Measurements from ENCODE around the gene ENDOG. TPM values are rescaled to one million over a fixed set of nuclear protein-coding genes. Genes with fewer than 3 reads are reported as not detected.
"Not testable (repeated sequence)": the region's sequence is repeated elsewhere in the genome, so short reads cannot be mapped to it uniquely, and the experiment has no call there.

ENDOG gene
- total RNA-seq, 1 donor from 2014 or later: 30.7 TPM

DNA sequence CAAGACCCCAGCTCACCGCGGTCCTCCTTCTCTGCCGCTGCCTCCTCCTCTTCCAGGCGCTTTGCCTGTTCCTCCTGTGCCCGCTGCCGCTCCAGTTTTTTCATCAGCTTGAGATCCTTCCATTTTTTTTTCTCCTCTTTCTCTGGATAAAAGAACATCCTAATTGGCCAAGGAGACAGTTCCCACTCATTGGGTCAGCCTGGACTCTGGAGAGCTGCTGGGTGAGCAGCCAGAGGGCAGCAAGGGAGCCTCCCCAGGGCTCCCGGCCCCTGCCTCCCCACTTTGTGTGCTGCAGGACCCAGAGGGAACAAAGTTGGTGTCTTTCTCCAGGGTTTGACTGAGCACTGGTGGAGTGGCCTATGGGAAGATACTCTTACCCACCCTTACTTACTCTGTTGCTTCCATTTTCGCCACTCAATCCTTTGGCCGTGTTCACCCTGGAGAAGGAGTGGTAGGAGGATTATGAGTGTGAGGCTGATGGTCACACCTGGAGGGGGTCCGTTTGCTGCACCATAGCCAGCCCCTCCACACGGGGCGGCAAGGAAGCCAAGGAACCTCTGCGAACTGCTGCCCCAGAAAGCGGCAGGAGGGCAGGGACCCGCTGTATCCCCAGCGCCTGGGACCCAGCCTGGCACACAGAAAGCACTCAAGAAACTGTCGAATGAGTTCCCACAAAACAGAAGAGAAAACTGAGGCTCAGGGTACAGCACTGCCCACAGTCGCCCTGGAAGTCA, 10.6 kb downstream of the ENDOG start:
- DNase-seq: no peak

- peak; percentile 97 for DNase-seq
Measured at GRCh38 chr9:128829477-128830251, 11.4 kb downstream of the ENDOG start, which contains the start of gene SPOUT1. TSS of gene SPOUT1 (minus strand) at chr9:128829794. CDS start at chr9:128829780, 14 bp downstream.

DNA sequence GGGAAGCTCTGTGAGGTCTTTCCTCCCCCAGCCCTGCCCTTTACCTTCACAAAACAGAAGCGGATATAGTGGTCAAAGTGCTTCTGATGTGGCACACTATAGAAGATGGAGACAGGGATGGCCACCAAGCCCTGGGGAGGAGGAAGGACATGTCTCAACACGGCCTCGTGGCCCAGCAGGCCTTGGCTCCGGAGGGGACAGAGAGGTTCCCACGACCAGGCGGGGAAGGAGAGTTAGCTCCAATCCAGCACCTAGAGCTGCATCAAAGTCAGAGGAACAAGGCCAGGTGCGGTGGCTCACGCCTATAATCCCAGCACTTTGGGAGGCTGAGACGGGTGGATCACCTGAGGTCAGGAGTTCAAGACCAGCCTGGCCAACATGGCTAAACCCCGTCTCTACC, 15.4 kb downstream of the ENDOG start:
- DNase-seq: no peak

DNA sequence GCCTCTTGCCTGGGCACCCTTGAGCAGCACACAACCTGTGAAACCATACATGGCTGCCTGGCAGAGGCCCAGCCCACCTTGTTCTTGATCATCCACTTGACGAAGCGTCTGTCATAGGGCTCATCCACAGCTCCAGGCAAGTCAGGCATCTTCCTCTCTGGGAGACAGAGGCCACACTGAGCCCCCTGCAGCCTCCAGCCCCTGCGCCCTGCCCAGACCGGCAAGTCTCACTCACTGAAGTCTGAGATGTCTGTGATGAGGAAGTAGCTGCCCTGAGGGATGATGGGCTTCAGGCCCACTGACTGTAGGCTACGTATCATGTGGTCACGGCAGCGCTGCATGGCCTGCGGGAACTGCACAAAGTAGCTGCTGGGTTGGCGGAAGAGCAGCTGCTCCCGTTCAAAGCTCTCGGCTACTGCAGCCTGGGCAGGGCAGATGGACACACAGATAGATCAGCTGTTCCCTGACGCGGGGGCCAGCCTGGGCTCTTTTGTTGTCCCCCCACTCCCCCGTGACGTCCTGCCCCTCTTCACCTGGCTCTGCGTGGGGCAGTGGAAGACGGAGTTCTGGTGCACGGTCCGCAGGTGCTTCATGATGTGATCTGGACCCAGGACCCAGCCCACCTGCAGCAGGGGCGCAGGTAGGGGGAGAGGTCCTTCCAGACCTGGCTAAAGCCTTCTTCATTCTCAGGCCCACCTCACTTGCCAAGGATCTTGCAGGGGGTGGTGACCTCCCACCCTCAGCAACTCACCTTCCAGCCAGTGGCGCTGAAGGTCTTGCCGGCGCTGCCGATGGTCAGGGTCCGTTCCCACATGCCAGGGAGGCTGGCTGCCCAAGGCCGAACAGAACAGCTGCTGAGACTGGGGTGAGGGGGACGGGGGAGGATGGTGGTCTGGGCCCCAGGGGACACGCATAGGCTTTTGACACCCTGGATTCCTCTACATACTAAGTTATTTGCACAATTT, 17.2 kb downstream of the ENDOG start:
- no peak for DNase-seq

DNA sequence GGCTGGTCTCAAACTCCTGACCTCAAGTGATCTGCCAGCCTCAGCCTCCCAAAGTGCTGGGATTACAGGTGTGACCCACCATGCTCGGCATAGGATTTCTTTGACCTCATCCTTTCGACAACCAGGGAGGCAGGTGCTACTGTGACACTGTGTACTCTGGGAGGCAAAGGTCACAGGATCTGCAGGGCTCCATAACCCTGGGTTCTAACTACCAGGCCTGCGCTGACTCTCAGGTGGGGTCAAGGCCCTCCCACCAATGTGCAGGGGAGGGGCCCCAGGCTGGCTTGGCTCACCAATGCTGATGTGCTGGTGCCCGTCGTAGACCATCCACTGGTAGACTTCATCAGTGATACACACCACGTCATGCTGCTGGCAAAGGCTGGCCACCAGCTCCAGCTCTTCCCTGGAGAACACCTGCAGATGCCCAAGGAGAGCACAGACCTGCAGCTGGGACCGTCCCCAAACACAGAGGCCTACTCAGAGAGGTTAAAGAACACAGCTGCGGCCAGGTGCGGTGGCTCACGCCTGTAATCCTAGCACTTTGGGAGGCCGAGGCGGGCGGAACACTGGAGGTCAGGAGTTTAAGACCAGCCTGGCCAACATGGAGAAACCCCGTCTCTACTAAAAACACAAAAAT, 18.3 kb downstream of the ENDOG start:
- no peak for DNase-seq

DNA sequence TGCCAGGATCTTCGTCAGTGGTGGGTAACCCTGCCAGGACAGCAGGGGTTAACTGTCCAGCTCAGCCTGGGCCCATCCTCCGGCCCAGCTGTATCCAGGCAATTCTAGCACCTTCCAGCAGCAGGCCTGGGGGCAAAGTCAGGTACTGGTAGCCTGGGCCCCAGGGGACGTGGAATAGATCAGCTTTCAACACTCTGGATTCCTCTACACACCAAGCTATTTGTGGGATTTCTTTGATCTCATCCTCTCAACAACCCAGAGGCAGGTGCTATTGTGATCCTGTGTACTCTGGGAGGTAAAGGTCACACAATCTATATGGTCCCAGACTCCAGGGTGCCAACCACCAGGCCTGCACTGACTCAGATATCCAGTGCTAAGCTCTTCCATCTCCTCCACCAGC, 20.0 kb downstream of the ENDOG start:
- no peak for DNase-seq

DNA sequence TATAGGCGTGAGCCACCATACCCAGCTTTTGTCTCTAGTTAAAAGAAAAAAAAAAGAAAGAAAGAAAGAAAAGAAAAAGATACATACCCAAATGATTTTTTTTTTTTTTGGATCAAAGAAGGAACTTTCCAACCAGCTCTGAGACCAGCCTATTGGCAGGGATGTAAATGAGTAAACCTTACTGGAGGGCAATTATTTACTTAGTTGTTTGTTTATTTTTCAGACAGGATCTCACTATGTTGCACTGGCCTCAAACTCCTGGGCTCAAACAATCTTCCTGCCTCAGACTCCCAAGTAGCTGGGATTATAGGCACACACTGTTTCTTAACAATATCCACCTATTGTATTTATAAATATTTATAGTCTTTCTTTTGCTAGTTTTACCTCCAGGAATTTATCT, 22.2 kb downstream of the ENDOG start:
- DNase-seq: no peak

GRCh38 chr9:128841694-128842492, 23.6 kb downstream of the ENDOG start:
- DNase-seq: no peak

GRCh38 chr9:128843171-128843570, 24.9 kb downstream of the ENDOG start:
- not testable (repeated sequence) for DNase-seq

GRCh38 chr9:128845186-128845931, 27.1 kb downstream of the ENDOG start:
- peak; percentile 74 for DNase-seq

DNA sequence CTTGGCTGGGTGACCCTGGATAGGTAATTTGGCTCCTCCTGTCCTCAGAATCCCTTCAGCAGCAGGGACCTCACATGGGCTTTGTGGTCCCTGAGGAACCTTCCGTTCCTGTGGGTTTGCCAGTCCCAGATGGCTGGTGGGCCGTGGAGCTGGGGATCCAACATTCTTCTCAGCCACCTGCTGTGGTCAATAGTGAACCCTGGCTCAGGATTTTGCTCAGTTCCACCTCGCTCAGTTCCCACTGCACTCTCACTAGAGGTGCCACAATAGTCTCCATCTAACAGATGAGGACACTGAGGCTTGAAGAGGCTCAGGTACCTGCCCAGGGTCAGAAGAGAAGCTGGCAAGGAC, 28.4 kb downstream of the ENDOG start:
- no peak for DNase-seq

DNA sequence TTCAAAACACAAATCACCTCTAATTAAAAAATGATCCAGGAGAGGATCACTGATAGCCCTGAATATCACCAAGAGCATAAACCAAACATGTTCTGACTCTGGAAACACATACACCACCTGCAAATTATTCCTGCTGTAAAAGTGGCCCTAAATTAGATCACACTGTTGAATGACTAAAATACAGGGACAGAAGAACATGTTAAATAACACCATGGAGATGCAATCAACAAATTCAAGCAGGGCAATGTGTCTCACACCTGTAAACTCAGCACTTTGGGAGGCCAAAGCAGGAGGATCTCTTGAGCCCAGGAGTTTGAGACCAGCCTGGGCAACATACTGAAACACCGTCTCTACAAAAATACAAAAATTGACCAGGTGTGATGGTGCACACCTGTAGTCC, 29.5 kb downstream of the ENDOG start:
- no peak for DNase-seq

DNA sequence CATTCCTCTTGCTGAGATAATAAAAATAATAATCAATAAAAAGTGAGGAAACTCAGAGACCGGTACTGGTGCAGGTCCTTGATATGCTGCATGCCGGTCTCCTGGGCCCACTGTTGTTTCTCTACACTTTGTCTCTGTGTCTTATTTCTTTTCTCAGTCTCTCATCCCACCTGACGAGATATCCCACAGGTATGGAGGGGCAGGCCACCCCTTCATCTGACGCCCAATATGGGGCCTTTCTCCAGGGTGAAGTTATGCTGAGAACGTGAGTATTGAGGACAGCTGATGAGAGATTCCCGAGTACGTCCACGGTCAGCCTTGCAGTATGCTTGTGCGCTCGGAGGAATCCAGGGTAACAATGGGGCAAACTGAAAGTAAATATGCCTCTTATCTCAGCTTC, 32.7 kb downstream of the ENDOG start:
- DNase-seq: not testable (repeated sequence)

GRCh38 chr9:128851779-128852600, 33.7 kb downstream of the ENDOG start:
- DNase-seq: peak; percentile 48

GRCh38 chr9:128852646-128853045, 34.3 kb downstream of the ENDOG start:
- not testable (repeated sequence) for DNase-seq

DNA sequence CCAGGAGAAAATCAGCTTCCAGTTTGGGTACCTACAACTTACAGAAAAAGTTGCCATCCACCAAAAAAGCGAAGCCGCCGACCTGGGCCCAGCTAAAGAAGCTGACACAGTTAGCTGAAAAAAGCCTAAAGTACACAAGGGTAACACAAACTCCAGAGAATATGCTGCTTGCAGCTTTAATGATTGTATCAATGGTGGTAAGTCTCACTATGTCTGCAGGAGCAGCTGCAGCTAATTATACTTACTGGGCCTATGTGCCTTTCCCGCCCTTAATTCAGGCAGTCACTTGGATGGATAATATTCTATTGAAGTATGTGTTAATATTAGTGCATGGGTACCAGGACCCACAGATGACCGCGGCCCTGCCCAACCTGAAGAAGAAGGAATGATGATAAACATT, 36.2 kb downstream of the ENDOG start:
- DNase-seq: not testable (repeated sequence)

DNA sequence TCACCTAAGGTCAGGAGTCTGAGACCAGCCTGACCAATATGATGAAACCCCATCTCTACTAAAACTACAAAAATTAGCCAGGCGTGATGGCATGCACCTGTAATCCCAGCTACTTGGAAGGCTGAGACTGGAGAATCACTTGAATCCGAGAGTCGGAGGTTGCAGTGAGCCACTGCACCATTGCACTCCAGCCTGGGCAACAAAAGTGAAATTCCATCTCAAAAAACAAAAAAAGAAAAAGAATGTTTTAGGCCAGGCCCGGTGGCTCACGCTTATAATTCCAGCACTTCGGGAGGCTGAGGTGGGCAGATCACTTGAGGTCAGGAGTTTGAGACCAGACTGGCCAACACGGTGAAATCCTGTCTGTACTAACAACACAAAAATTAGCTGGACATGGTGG, 40.2 kb downstream of the ENDOG start:
- DNase-seq: not testable (repeated sequence)

DNA sequence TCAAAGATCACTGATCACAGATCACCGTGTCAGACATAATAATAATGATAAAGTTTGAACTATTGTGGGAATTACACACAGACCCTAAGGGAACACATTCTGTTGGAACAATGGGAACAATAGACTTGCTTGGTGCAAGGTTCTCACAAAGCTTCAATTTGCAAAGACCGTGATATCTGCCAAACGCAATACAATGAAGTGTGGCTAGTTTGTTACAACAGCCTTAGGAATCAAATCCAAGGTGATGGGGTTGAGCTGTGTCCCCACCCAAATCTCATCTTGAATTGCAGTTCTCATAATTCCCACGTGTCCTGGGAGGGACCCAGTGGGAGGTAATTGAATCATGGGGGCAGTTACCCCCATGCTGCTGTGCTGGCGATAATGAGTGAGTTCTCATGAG, 42.6 kb downstream of the ENDOG start:
- DNase-seq: no peak

- no peak for DNase-seq
Measured at GRCh38 chr9:128861501-128861900, 43.2 kb downstream of the ENDOG start.
